ENCODE data around the gene SMKR1.
"Not testable (repeated sequence)": the region's sequence is repeated elsewhere in the genome, so short reads cannot be mapped to it uniquely, and the experiment has no call there.

SMKR1 gene

GRCh38 chr7:129523924-129524323 is 21.6 kb downstream of the SMKR1 start:
- no peak overlapping the region for H3K4me3 ChIP-seq (ENCODE audit: low read length)
- TF ChIP-seq, protein P1, sequence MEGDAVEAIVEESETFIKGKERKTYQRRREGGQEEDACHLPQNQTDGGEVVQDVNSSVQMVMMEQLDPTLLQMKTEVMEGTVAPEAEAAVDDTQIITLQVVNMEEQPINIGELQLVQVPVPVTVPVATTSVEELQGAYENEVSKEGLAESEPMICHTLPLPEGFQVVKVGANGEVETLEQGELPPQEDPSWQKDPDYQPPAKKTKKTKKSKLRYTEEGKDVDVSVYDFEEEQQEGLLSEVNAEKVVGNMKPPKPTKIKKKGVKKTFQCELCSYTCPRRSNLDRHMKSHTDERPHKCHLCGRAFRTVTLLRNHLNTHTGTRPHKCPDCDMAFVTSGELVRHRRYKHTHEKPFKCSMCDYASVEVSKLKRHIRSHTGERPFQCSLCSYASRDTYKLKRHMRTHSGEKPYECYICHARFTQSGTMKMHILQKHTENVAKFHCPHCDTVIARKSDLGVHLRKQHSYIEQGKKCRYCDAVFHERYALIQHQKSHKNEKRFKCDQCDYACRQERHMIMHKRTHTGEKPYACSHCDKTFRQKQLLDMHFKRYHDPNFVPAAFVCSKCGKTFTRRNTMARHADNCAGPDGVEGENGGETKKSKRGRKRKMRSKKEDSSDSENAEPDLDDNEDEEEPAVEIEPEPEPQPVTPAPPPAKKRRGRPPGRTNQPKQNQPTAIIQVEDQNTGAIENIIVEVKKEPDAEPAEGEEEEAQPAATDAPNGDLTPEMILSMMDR (IDR thresholded peaks at IDR 0.05; ENCODE audit: insufficient read depth, low read depth, low read length, missing control alignments), result no peak
- DNase-seq (ENCODE audit: low read depth), result no peak

DNA sequence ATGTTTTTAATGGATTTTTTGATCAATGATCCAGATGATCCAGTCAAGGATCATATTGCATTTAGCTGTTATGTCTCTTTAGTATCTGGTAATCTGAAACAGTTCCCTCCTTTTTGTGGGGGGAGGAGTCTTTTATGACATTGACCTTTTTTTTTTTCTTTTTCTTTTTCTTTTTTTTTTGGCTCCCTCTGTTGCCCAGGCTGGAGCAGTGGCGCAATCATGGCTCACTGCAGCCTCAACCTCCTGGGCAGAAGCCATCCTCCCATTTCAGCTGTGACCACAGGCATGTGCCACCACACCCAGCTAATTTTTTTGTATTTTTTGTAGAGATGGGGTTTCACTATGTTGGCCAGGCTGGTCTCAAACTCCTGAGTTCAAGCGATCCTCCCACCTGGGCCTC is 22.1 kb downstream of the SMKR1 start:
- peak; percentile 34 for DNase-seq (ENCODE audit: low read depth)
- H3K4me3 ChIP-seq (ENCODE audit: low read length), result not testable (repeated sequence)

- TF ChIP-seq, protein P1 (IDR thresholded peaks at IDR 0.05; ENCODE audit: insufficient read depth, low read depth, low read length, missing control alignments), result no peak
These were observed 23.0 kb downstream of the SMKR1 start for GRCh38 chr7:129525225-129525862.

GRCh38 chr7:129529643-129530042 is 27.3 kb downstream of the SMKR1 start:
- no peak overlapping the region for H3K4me3 ChIP-seq (ENCODE audit: low read length)
- TF ChIP-seq, protein P1 (IDR thresholded peaks at IDR 0.05; ENCODE audit: insufficient read depth, low read depth, low read length, missing control alignments), result no peak
- no peak for DNase-seq (ENCODE audit: low read depth)

More at GRCh38 chr7:129525225-129525862, 23.0 kb downstream of the SMKR1 start:
- H3K4me3 ChIP-seq (ENCODE audit: low read length), result no peak overlapping the region
- DNase-seq (ENCODE audit: low read depth), result no peak

DNA sequence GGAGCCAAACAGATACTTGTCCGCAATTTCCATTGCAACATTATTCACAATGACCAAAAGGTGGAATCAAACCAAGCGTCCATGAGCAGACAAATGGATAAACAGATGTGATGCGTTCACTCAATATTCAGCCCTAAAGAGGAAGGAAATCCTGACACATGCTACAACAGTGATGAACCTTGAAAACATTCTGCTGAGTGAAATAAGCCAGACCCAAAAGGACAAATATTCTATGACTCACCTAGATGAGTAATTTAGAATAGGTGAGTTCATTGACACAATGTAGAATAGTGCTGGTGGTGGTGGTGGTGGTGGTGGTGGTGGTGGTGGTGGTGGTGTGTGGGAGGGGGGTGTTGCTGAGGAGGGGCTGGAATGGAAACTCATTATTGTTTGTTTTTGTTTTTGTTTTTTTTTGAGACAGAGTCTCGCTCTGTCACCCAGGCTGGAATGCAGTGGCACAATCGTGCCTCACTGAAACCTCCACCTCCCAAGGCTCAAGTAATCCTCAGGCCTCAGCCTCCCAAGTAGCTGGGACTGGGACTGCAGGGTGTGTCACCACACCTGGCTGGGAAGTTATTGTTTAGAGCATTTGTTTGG is 28.6 kb downstream of the SMKR1 start:
- no peak overlapping the region for H3K4me3 ChIP-seq (ENCODE audit: low read length)
- TF ChIP-seq, protein P1 (IDR thresholded peaks at IDR 0.05; ENCODE audit: insufficient read depth, low read depth, low read length, missing control alignments), result no peak
- peak; percentile 95 for DNase-seq (ENCODE audit: low read depth)

DNA sequence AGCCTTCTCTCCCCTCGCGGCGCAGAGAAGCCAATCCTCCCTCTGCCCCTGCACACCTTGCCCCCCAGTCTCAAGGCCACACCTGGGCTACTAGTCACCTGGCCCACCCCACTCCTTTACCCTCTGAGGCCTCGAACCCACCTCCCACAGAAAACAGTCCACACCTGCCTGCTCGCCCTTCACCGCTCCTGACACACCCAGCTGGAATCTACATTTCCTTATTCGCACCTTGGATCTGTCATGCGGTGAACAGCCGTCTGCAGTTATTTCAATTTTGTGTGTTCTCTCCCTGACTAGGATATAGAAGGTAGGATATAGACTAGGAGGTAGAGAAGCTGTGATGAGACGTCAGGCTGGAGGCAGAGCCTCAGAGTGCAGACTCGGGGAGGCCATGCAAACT is 29.4 kb downstream of the SMKR1 start:
- no peak for DNase-seq (ENCODE audit: low read depth)
- TF ChIP-seq, protein P1 (IDR thresholded peaks at IDR 0.05; ENCODE audit: insufficient read depth, low read depth, low read length, missing control alignments), result no peak

GRCh38 chr7:129532375-129532774 is 30.0 kb downstream of the SMKR1 start:
- TF ChIP-seq, protein P1 (IDR thresholded peaks at IDR 0.05; ENCODE audit: insufficient read depth, low read depth, low read length, missing control alignments), result no peak
- H3K4me3 ChIP-seq (ENCODE audit: low read length), result no peak overlapping the region
- no peak for DNase-seq (ENCODE audit: low read depth)

More for the DNA sequence above, 29.4 kb downstream of the SMKR1 start:
- H3K4me3 ChIP-seq (ENCODE audit: low read length), result no peak overlapping the region

GRCh38 chr7:129534558-129535274 is 32.4 kb downstream of the SMKR1 start:
- H3K4me3 ChIP-seq (ENCODE audit: low read length); DNase-seq (ENCODE audit: low read depth): not testable (repeated sequence)

All from epithelial cell of esophagus (primary cell).